Renal cortical epithelial cell (primary cell): ENCODE data around the gene EPHA1. TPM values are rescaled to one million over a fixed set of nuclear protein-coding genes. Genes with fewer than 3 reads are reported as not detected.

Source experiments
- DNase-seq: peaks from one replicate; pipeline ENCODE4 v3.0.0-alpha.2; 2011; ENCODE audit warnings: low read depth
- total RNA-seq: library from RNA; depleted of rRNA; stranded (reverse); fragments of >200 nt; gene quantifications from 2 replicates; pipeline ENCODE4 v1.2.3, GENCODE V29; 2014

Gene EPHA1
- total RNA-seq, result 4.8 and 13.7 TPM in 2 replicates

GRCh38 chr7:143408686-143409561 lies at the start of gene EPHA1:
Gene EPHA1, minus strand, starts transcription at chr7:143408856. Its CDS starts 51 bp downstream, at chr7:143408805.
- DNase-seq, result peak; percentile 62

GRCh38 chr7:143458263-143458662 lies 49.6 kb upstream of the EPHA1 start:
- DNase-seq, result no peak

GRCh38 chr7:143456992-143457793 lies 48.5 kb upstream of the EPHA1 start:
- no peak for DNase-seq

GRCh38 chr7:143455942-143456341 lies 47.3 kb upstream of the EPHA1 start:
- no peak for DNase-seq

GRCh38 chr7:143455491-143455890 lies 46.8 kb upstream of the EPHA1 start:
- no peak for DNase-seq

- no peak for DNase-seq
Measured at GRCh38 chr7:143454091-143454680, 45.5 kb upstream of the EPHA1 start.

- no peak for DNase-seq
Measured at GRCh38 chr7:143452495-143452894, 43.8 kb upstream of the EPHA1 start.

GRCh38 chr7:143451746-143452145 lies 43.1 kb upstream of the EPHA1 start:
- DNase-seq, result no peak

GRCh38 chr7:143451122-143451521 lies 42.5 kb upstream of the EPHA1 start:
- no peak for DNase-seq

- DNase-seq, result no peak
Measured at GRCh38 chr7:143449793-143450192, 41.1 kb upstream of the EPHA1 start.

- no peak for DNase-seq
Measured at GRCh38 chr7:143448429-143448828, 39.8 kb upstream of the EPHA1 start.

- no peak for DNase-seq
Measured at GRCh38 chr7:143447466-143447865, 38.8 kb upstream of the EPHA1 start.

GRCh38 chr7:143444785-143445184 lies 36.1 kb upstream of the EPHA1 start:
- no peak for DNase-seq

GRCh38 chr7:143444063-143444782 lies 35.6 kb upstream of the EPHA1 start:
- no peak for DNase-seq

- no peak for DNase-seq
Measured at GRCh38 chr7:143443153-143443552, 34.5 kb upstream of the EPHA1 start, which contains the start of gene TAS2R60. Gene TAS2R60, plus strand, starts transcription at chr7:143443453. Its CDS starts 0 bp downstream, at chr7:143443453.

GRCh38 chr7:143439866-143440265 lies 31.2 kb upstream of the EPHA1 start:
- no peak for DNase-seq

GRCh38 chr7:143437578-143437977 lies 28.9 kb upstream of the EPHA1 start:
- DNase-seq, result no peak

- no peak for DNase-seq
Measured at GRCh38 chr7:143436325-143436946, 27.8 kb upstream of the EPHA1 start.

- no peak for DNase-seq
Measured at GRCh38 chr7:143435266-143435665, 26.6 kb upstream of the EPHA1 start.

GRCh38 chr7:143434660-143435059 lies 26.0 kb upstream of the EPHA1 start:
- peak; percentile 64 for DNase-seq

GRCh38 chr7:143433759-143434158 lies 25.1 kb upstream of the EPHA1 start:
- DNase-seq, result no peak
